Forelimb muscle (tissue), 1 donor: ENCODE results near the gene KCNE1. TPM values are rescaled to one million over a fixed set of nuclear protein-coding genes. Genes with fewer than 3 reads are reported as not detected.
A peak's percentile ranks its signal among the peaks of the same experiment; 100 is the strongest.

Source experiments
- DNase-seq: peaks from one replicate; pipeline ENCODE4 v3.0.0-alpha.2; 2013; ENCODE audit warnings: low read depth
- polyA plus RNA-seq: library from polyadenylated mRNA; unstranded; fragments of 120-200 nt; gene quantifications from one replicate; pipeline ENCODE4 v1.2.1, GENCODE V29; 2013; ENCODE audit not compliant: insufficient read length

The KCNE1 gene
- polyA plus RNA-seq, 1 donor, result 0.54 TPM

GRCh38 chr21:34535886-34536285, 23.9 kb upstream of the KCNE1 start:
- no peak for DNase-seq

- no peak for DNase-seq
Measured at GRCh38 chr21:34534522-34534921, 22.5 kb upstream of the KCNE1 start.

GRCh38 chr21:34533938-34534337, 21.9 kb upstream of the KCNE1 start:
- DNase-seq, result no peak

- no peak for DNase-seq
Measured at GRCh38 chr21:34531399-34531798, 19.4 kb upstream of the KCNE1 start.

GRCh38 chr21:34530261-34530660, 18.3 kb upstream of the KCNE1 start:
- DNase-seq, result no peak

- DNase-seq, result no peak
Measured at GRCh38 chr21:34528131-34528561, 16.1 kb upstream of the KCNE1 start.

GRCh38 chr21:34526618-34527290, 14.7 kb upstream of the KCNE1 start:
- peak; percentile 95 for DNase-seq

- DNase-seq, result no peak
Measured at GRCh38 chr21:34526241-34526617, 14.2 kb upstream of the KCNE1 start.

GRCh38 chr21:34524646-34525601, 12.9 kb upstream of the KCNE1 start:
- DNase-seq, result no peak

- no peak for DNase-seq
Measured at GRCh38 chr21:34523019-34523555, 11.1 kb upstream of the KCNE1 start.

GRCh38 chr21:34522284-34522683, 10.3 kb upstream of the KCNE1 start:
- DNase-seq, result no peak

GRCh38 chr21:34521561-34521960, 9.6 kb upstream of the KCNE1 start:
- no peak for DNase-seq

- no peak for DNase-seq
Measured at GRCh38 chr21:34520764-34521508, 8.9 kb upstream of the KCNE1 start.

GRCh38 chr21:34520281-34520680, 8.3 kb upstream of the KCNE1 start:
- DNase-seq, result no peak

- DNase-seq, result no peak
Measured at GRCh38 chr21:34519694-34520093, 7.7 kb upstream of the KCNE1 start.

- DNase-seq, result no peak
Measured at GRCh38 chr21:34519016-34519415, 7.0 kb upstream of the KCNE1 start.

GRCh38 chr21:34518301-34518700, 6.3 kb upstream of the KCNE1 start:
- no peak for DNase-seq

GRCh38 chr21:34517491-34518245, 5.7 kb upstream of the KCNE1 start:
- no peak for DNase-seq

GRCh38 chr21:34517039-34517438, 5.0 kb upstream of the KCNE1 start:
- DNase-seq, result no peak

- DNase-seq, result no peak
Measured at GRCh38 chr21:34514576-34515115, 2.6 kb upstream of the KCNE1 start.

GRCh38 chr21:34513129-34513675, 1.2 kb upstream of the KCNE1 start:
- DNase-seq, result no peak
